NCI-H2227 (cell line): ENCODE measurements around the gene SIKE1.
"Not testable (repeated sequence)": the region's sequence is repeated elsewhere in the genome, so short reads cannot be mapped to it uniquely, and the experiment has no call there.

ENCODE experiments used
- DNase-seq: peaks from one replicate; lab custom pipeline; 2025; ENCODE audit not compliant: unreplicated experiment; lab: John Stamatoyannopoulos, UW

Gene SIKE1

DNA sequence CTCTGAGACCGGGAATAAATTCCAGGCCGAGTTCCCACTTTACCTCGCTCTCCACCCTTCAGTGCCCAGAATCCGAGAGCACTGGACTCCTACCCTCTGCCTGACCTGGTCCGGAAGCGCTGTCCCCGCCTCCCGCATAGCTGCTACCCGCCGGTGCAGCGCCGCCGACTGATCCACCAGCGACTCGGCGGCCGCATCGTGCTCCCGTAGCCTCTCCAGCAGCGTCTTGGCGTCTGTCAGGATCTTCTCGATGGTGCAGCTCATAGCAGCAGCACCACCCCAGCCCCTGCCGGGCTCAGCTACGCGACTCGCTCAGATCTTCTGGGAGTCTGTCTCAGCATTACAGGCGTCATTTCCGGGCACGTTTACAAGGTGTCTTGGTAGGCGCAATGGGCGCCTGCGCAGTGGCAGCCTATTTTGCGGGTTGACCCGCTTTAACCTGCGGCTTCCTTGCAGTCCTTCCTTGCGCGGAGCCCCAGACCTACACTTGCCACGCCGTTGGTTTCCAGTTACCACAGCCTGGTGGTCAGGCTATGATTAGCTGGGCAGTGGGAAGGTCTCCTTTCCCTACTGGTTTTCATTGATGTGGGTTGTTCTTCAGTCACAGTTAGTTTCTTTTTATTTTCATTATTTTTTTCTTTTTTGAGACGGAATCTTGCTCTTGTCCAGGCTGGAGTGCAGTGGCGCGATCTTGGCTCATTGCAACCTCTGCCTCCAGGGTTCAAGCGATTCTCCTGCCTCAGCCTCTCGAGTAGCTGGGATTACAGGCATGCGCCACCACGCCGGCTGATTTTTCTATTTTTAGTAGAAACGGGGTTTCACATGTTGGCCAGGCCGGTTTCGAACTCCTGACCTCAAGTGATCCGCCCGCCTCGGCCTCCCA lies at the start of gene SIKE1:
TSS of gene SIKE1 (minus strand) at position 342 of the 883 bp plus-strand sequence. CDS start at position 264, 78 bp downstream.
- peak; percentile 97 for DNase-seq

DNA sequence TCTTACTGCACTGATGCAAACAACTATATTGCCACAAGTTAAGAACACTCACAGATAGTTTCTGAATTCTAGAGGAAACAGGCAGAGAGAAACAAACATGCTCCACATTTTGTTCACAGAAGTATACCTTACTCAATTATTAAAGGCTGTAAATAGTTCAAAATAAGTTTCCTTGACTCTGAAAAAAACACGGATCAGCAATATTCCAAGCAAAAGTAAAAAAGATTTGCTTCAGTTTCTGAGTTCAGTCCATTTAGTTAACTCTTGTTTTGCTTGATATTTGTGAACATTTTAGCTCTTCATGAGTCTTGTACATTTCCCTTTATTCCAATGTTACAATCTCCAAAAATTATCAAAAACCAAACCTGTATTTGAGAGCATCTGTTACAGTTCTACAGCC lies 49.6 kb upstream of the SIKE1 start:
- DNase-seq, result not testable (repeated sequence)

DNA sequence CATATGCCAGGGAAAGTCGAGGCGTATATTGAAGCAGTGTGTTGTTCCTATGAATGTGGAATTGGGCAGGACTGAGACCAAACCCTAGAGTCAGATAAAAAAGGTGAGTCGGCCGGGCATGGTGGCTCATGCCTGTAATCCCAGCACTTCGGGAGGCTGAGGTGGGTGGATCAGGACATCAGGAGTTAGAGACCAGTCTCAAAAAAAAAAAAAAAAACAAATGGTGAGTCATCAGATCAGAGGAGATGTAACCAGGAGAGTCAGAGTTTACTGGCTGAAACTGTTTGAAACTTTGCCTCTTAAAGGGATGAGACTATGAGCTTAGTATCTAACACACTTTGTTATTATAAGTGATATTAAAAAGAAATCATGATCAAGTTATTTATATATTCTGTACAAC lies 47.8 kb upstream of the SIKE1 start:
- DNase-seq, result no peak

DNA sequence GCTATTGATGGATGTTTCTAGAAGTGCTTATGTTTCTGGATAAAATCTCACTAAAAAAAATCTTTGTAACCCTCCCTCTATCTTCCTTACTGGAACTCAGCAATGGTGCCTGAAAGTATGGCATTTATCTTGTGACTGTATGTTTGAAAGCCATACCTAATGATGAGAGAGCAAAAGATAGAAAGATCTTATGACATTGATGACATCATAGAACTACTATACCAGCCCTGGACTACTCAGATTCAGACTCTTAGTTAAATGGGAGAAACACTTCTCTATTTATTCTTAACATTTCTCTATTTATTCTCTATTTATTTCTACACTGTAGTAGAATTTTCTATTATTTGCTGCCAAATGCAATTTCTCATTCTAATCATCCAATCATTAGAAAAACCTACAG lies 41.5 kb upstream of the SIKE1 start:
- DNase-seq, result no peak

DNA sequence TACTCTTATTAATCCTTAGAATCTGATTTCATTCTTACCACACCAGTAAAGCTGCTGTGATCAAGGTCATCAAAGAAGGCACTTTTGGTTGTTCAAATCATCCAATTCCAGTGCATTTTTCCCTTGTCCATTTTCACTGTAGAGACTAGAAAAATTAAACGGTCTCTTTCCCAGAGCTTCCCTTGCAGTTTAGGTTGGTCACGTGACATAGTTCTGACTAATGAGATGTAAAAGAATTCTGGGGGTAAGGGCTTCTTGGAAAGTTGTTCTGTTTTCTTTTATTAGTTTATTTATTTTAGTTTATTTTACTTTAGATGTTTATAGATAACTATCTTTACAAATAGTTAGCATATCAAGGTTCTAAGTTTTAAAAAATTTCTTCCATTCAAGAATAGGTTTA lies 39.9 kb upstream of the SIKE1 start:
- no peak for DNase-seq

DNA sequence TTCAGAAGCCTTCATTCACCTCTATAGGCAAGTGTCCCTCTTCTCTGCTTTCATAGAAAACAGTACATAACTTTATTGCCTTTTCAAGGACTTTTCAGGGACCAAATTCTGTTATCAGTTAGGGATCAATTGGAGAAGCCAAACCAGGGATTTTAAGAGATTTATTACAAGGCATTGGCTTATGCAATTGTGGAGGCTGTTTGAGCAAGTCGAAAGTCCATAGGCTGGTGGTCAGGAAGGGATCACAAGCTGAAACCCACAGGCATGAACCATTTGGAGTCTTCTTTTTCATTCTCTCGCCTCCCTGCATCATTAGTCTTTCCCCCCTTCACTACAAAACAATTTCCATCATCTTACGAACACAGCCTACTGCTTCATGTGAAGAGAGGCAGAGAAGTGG lies 39.4 kb upstream of the SIKE1 start:
- no peak for DNase-seq

DNA sequence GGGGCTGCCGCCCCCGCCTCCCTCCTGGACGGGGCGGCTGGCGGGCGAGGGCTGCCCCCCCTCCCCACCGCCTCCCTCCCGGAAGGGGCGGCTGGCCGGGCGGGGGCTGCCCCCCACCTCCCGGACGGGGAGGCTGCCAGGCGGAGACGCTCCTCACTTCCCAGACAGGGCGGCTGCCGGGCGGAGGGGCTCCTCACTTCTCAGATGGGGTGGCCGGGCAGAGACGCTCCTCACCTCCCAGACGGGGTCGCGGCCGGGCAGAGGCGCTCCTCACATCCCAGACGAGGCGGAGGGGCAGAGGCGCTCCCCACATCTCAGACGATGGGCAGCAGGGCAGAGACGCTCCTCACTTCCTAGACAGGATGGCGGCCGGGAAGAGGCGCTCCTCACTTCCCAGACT lies 24.0 kb upstream of the SIKE1 start:
- not testable (repeated sequence) for DNase-seq

DNA sequence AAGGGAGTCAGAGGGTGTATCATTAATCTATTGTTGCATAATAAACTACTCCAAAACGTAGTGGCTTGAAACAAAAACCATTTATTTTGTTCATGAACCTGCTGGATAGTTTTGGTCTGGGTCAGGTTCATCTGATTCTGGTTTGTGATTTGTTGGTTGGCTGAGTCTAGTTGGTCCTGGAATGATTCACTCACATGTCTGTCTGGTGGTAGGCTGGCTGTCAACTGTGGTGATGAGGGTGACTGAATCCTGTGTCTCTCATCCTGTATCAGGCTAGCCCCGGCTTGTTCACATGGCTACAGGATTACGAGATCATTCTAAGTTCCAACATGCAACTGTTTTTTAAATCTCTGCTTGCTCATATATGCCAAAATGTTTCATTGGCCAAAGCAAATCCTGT lies 22.5 kb upstream of the SIKE1 start:
- no peak for DNase-seq

DNA sequence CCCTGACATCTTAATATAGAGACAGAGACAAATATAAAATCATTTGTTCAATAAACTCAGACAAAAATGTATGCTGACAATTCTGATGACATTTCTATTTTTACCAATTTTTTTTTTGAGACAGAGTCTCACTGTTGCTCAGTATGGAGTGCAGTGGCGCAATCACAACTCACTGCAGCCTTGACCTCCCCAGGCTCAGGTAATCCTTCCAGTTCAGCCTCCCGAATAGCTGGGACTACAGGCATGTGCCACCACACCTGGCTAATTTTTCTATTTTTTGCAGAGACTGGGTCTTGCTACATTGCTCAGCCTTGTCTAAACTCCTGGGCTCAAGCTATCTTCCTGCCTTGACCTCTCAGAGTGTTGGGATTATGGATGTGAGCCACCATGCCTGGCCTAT lies 13.6 kb upstream of the SIKE1 start:
- DNase-seq, result no peak

DNA sequence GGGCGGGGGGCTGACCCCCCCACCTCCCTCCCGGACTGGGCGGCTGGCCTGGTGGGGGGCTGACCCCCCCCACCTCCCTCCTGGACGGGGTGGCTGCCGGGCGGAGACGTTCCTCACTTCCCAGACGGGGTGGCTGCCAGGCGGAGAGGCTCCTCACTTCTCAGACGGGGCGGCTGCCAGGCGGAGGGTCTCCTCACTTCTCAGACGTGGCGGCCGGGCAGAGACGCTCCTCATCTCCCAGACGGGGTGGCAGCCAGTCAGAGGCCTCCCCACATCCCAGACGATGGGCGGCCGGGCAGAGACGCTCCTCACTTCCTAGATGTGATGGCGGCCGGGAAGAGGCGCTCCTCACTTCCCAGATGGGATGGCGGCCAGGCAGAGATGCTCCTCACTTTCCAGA lies 10.1 kb upstream of the SIKE1 start:
- not testable (repeated sequence) for DNase-seq

DNA sequence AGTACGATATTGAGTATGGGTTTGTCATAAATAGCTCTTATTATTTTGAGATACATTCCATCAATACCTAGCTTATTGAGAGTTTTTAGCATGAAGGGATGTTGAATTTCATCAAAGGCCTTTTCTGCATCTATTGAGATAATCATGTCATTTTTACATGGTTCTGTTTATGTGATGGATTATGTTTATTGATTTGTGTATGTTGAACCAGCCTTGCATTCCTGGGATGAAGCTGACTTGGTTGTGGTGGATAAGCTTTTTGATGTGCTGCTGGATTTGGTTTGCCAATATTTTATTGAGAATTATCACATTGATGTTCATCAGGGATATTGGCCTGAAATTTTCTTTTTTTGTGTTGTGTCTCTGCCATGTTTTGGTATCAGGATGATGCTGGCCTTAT lies 6.0 kb upstream of the SIKE1 start:
- DNase-seq, result not testable (repeated sequence)

DNA sequence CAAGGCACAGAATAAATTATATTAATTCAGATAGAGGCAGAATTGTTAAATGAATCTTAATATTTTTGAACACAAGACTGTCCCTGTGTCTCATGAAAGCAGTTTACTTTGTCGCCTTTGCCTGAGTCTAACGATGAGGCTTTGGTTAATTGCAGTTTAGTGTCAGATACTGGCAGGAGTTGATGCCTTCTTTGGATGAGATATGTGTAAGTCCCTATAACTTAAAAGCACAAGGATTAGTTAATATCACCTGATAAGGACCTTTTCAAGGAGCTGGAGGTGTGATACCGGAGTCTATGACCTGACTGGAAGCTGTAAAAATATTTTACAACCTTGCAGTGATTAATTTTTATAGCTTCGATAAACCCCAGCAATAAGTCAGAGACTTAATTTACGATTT lies 2.0 kb upstream of the SIKE1 start:
- no peak for DNase-seq

DNA sequence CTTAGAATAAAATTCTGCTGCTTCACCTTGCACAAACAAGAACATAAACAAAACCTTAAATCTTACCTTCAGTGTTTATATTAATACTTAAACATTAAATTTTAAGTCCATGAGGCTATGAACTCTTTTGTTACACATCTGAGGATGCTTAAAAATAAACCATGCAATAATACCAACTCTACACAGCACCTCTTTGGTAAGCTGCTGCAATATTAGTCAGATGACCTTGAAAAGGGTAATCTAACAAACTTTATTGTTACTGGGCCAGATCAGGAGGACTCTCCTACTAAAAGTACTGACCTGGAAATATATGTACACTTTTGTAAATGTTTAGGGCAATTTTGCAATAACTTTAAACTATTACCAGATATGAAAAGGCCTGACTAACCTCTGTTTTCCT lies 763 bp downstream of the SIKE1 start:
- no peak for DNase-seq

DNA sequence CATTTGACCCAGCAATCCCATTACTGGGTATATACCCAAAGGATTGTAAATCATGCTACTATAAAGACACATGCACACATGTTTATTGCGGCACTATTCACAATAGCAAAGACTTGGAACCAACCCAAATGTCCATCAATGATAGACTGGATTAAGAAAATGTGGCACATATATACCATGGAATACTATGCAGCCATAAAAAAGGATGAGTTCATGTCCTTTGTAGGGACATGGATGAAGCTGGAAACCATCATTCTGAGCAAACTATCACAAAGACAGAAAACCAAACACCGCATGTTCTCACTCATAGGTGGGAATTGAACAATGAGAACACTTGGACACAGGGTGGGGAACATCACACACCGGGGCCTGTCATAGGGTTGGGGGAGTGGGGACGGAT lies 3.8 kb downstream of the SIKE1 start:
- DNase-seq, result not testable (repeated sequence)

DNA sequence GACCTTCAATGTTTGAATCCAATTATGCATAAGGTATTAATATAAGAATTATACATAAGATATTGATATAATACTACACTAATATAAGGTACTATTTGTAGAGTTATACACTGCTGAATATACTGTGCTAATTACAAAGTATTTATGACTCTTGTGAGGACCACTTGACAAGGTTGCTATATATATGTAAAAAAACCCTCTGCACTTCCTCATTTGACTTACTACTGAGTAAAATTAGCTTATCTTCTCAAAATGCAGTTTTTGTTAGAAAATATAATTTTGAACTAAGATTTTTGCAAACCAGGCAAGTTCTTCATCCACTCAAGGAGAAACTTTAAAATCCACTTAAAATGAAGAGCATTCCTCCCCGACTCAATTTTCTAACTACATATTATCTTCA lies 8.5 kb downstream of the SIKE1 start:
- DNase-seq, result no peak

DNA sequence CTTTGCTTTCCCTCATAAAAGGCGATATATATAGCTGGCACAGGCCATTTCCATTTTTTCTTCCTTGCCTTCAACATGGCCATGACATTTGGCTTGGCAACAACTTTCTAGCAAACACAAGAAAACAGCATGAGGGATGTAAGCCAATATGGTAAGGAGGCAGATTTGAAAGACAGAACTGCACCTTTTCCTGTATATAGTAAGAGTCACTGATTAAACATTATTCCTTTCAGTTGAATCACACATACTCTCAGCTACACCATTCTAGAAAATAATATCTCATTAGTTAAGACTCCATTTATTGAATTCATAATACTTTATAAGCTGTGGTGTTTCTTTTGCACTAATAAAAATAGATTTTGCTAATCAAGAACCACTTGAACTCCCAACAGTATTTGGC lies 9.5 kb downstream of the SIKE1 start:
- no peak for DNase-seq

DNA sequence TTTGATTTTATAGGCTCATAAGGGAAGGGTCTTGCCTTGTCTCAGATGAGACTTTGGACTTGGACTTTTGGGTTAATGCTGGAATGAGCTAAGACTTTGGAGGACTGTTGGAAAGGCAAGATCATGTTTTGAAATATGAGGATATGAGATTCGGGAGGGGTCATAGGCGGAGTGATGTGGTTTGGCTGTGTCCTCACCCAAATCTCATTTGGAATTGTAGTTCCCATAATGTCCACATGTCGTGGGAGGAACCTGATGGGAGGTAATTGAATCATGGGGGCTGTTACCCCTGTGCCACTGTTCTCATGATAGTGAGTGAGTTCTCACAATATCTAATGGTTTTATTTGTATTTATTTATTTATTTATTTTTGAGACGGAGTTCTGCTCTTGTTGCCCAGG lies 15.8 kb downstream of the SIKE1 start:
- no peak for DNase-seq

DNA sequence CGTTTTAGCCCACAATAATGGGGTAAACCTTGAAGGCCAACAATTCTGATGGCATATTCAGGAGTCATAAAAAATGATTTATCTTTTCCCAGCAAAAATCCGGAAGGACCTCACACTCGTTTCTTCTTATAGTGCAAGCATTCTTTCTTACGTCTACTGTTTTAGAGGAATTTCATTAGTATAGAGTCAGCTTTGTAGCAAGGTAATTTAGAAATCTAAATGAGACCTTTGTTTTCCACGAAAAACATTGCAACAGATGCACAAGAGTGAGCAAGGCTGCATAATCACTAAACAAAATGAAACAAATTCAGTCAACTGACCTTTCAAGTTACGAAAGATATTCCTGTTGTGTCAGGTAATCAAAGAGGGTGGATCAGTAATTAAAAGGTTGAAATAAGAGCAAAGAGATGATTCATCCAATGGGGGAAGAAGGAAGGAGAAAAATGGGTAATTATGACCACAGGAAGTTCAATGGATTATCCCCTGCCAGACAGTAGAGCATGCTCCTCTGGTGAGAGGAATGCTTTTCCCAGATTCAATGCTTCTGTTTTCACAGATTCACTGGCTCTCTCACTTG lies 22.1 kb downstream of the SIKE1 start:
- DNase-seq, result peak; percentile 36

DNA sequence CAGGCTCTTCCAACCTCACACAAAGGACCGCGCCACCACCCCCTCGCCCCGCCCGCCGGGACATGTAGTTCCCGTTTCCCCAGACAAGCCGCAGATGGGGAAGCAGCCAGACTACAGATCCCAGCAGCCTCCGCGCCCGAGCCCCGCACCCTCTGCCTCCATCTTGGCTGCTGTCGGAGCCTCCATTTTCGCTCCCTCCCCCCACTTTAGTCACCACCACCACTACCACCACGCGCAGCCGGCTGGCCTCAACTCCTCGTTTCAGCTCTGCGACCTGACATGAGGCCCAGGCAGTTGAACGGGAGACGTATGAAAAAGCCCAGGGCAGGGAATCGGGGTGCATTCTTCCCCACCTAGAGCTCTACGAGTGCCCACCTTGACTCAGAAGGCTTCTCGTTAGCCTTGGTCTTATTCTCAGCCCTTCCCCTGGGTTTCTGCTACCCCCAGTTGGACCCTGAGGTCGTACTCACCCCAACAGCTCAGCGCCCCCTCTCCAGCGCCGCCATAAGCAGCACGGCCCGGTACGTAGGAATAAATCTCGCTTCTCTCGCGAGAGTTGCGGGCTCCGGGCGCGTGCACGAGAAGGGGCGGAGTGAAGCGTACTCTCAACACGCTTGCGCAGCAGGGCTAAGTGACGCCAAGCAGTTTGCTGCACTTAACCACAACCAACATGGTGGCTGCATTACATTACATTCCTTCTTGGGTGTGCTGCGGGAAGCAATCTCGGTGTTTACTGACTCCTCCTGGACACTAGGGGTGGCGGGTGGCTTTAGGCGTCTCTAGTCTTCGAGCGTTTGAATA lies 22.8 kb downstream of the SIKE1 start, which contains the start of gene CSDE1:
TSS of gene CSDE1 (minus strand) at position 530 of the 801 bp plus-strand sequence. CDS start 18,094 bp downstream, outside the sequence.
- DNase-seq, result peak; percentile 99

DNA sequence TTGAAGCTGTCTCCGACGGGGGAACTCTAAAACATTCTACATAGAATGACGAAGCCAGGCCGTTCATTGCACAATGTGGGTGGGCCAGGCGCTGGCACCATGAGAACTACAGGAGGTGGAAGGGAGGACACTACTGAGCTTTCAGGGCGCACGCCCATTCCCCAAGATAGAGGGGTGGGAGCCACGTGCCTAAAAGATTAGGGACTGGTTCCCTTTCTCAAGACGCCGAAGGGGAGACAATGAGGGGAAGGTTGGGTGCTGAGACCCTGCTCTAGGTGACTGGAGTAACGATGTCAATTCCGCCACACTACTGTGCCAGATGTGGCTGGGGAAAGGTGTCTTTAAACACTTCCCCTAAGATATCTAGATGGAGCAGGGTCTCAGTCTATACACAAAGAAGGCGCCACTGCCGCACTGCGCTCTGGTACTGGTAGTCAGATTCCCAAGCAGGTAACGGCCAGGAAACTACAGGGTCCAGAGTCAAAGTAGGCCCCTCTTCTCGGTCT lies 23.5 kb downstream of the SIKE1 start:
- no peak for DNase-seq
